Measurements from ENCODE around the gene TSC2.
"Not testable (repeated sequence)": the region's sequence is repeated elsewhere in the genome, so short reads cannot be mapped to it uniquely, and the experiment has no call there.

DNA sequence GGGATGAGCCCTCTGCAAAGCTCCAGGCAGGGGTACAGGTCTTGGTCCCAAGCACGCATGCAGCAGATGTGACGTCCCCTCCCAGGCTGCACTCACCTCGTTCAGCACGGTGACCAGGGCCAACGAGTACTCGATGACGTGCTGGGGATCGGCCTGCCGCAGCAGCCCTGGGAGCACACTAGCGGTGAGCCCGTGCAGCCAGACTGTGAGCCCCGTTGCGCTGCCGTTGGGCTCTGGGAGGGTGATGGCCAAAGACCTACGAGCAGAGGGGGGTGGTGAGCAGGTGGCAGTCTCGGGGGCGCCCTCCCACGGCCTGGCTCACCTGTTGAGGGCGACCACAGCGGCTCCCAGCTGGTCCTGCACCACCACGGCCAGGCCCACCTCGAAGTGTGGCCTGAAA is 58.0 kb downstream of the TSC2 start:
- TF ChIP-seq, protein P1, sequence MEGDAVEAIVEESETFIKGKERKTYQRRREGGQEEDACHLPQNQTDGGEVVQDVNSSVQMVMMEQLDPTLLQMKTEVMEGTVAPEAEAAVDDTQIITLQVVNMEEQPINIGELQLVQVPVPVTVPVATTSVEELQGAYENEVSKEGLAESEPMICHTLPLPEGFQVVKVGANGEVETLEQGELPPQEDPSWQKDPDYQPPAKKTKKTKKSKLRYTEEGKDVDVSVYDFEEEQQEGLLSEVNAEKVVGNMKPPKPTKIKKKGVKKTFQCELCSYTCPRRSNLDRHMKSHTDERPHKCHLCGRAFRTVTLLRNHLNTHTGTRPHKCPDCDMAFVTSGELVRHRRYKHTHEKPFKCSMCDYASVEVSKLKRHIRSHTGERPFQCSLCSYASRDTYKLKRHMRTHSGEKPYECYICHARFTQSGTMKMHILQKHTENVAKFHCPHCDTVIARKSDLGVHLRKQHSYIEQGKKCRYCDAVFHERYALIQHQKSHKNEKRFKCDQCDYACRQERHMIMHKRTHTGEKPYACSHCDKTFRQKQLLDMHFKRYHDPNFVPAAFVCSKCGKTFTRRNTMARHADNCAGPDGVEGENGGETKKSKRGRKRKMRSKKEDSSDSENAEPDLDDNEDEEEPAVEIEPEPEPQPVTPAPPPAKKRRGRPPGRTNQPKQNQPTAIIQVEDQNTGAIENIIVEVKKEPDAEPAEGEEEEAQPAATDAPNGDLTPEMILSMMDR (conservative IDR thresholded peaks at IDR 0.05; ENCODE audit: low read length) = not testable (repeated sequence)
- not testable (repeated sequence) for TF ChIP-seq EZH2phosphoT487 (IDR thresholded peaks at IDR 0.05; ENCODE audit: borderline replicate concordance, low read depth, low read length)
